IMR-90 (cell line): ENCODE results near the gene DOK3. TPM values are rescaled to one million over a fixed set of nuclear protein-coding genes. Genes with fewer than 3 reads are reported as not detected.

Experiments
- ATAC-seq: fragments of 200-7000 bp; cut with Tn5 transposase; 2 replicates; pipeline ENCODE4 v1.9.1; 2020; ENCODE audit warnings: low read depth, mild to moderate bottlenecking, moderate library complexity
- BruUV-seq: library from RNA; stranded (reverse); fragments of 400-500 nt; replicated peaks from 2 replicates; lab custom pipeline; 2021; lab: Mats Ljungman, UMichigan
- CTCF ChIA-PET: fragments of 300-600 bp; formaldehyde crosslinking; extraction: SDS; loops from one replicate; lab custom pipeline; 2021; ENCODE audit warnings: antibody characterized with exemption; lab: Yijun Ruan, JAX
- POLR2A ChIA-PET: fragments of 300-600 bp; sonication (Branson Sonifier 250); formaldehyde crosslinking; loops from one replicate; lab custom pipeline; 2022; ENCODE audit warnings: antibody characterized with exemption; ENCODE audit not compliant: unreplicated experiment; lab: Charles Lee
- DNase-seq: peaks from one replicate; pipeline ENCODE4 v3.0.0; 2013
- H2AFZ ChIP-seq: replicated peaks from 2 replicates; pipeline ENCODE3; 2013; ENCODE audit warnings: low read length, mild to moderate bottlenecking; ENCODE audit not compliant: poor library complexity
- H2AK5ac ChIP-seq: 2 replicates; pipeline ENCODE4 v1.6.1; 2013; ENCODE audit warnings: low read depth, low read length, inconsistent platforms
- H2AK9ac ChIP-seq: replicated peaks from 2 replicates; pipeline ENCODE3; 2013; ENCODE audit warnings: mild to moderate bottlenecking, low read depth, low read length, moderate library complexity; ENCODE audit not compliant: poor library complexity
- H2BK120ac ChIP-seq: 2 replicates; pipeline ENCODE4 v1.6.1; 2013; ENCODE audit warnings: low read depth, low read length, inconsistent platforms
- H2BK15ac ChIP-seq: 3 replicates; pipeline ENCODE4 v1.6.1; 2013; ENCODE audit warnings: low read depth, low read length, inconsistent platforms
- H2BK20ac ChIP-seq: 2 replicates; pipeline ENCODE4 v1.6.1; 2013; ENCODE audit warnings: low read depth, mild to moderate bottlenecking, inconsistent platforms, low read length, moderate library complexity
- H2BK5ac ChIP-seq: 2 replicates; pipeline ENCODE4 v1.6.1; 2013; ENCODE audit warnings: mild to moderate bottlenecking, low read depth, low read length, inconsistent platforms; ENCODE audit not compliant: poor library complexity, severe bottlenecking
- H3K14ac ChIP-seq: replicated peaks from 2 replicates; pipeline ENCODE4 v1.6.1; 2013; ENCODE audit warnings: low read depth, low read length, inconsistent platforms
- H3K18ac ChIP-seq: 2 replicates; pipeline ENCODE4 v1.6.1; 2013; ENCODE audit warnings: low read depth, low read length, control low read depth
- H3K23ac ChIP-seq: 2 replicates; pipeline ENCODE4 v1.6.1; 2013; ENCODE audit warnings: low read depth, low read length, inconsistent platforms
- H3K27ac ChIP-seq: 2 replicates; pipeline ENCODE4 v1.5.1; 2013; ENCODE audit warnings: mild to moderate bottlenecking, control low read depth, low read length; ENCODE audit not compliant: insufficient read depth
- H3K27me3 ChIP-seq: 2 replicates; pipeline ENCODE4 v1.6.1; 2013; ENCODE audit warnings: low read length; ENCODE audit not compliant: control insufficient read depth, insufficient read depth
- H3K36me3 ChIP-seq: 2 replicates; pipeline ENCODE4 v1.6.1; 2013; ENCODE audit warnings: low read length, mixed read lengths; ENCODE audit not compliant: control insufficient read depth, insufficient read depth
- H3K4ac ChIP-seq: 2 replicates; pipeline ENCODE4 v1.6.1; 2013; ENCODE audit warnings: low read depth, low read length, inconsistent platforms
- H3K4me1 ChIP-seq: 2 replicates; pipeline ENCODE4 v1.6.1; 2013; ENCODE audit warnings: low read length, mixed read lengths; ENCODE audit not compliant: control insufficient read depth, insufficient read depth
- H3K4me2 ChIP-seq: 2 replicates; pipeline ENCODE4 v1.6.1; 2013; ENCODE audit warnings: low read depth, mild to moderate bottlenecking, control low read depth, low read length, moderate library complexity
- H3K4me3 ChIP-seq: 2 replicates; pipeline ENCODE4 v1.5.1; 2013; ENCODE audit warnings: low read depth, mild to moderate bottlenecking, control low read depth, low read length, moderate library complexity; ENCODE audit not compliant: insufficient read depth
- H3K56ac ChIP-seq: 2 replicates; pipeline ENCODE4 v1.6.1; 2013; ENCODE audit warnings: low read length, inconsistent platforms; ENCODE audit not compliant: insufficient read depth; ENCODE audit errors: extremely low read depth
- H3K79me1 ChIP-seq, 2 experiments: 2 replicates each; pipeline ENCODE4 v1.6.1; 2013; ENCODE audit warnings: low read length in 2 of 2, inconsistent platforms in 1 of 2, low read depth in 1 of 2
- H3K9ac ChIP-seq: 2 replicates; pipeline ENCODE4 v1.6.1; 2013; ENCODE audit warnings: low read depth, low read length, control low read depth
- H3K9me1 ChIP-seq: 2 replicates; pipeline ENCODE4 v1.6.1; 2013; ENCODE audit warnings: low read length, inconsistent platforms; ENCODE audit not compliant: insufficient read depth
- H3K9me3 ChIP-seq: 2 replicates; pipeline ENCODE4 v1.6.1; 2013; ENCODE audit warnings: low read length; ENCODE audit not compliant: control insufficient read depth, insufficient read depth
- H4K20me1 ChIP-seq: 2 replicates; pipeline ENCODE4 v1.6.1; 2013; ENCODE audit warnings: low read length, inconsistent platforms; ENCODE audit not compliant: insufficient read depth
- H4K5ac ChIP-seq: 2 replicates; pipeline ENCODE4 v1.6.1; 2013; ENCODE audit warnings: mild to moderate bottlenecking, low read depth, low read length, control low read depth
- H4K8ac ChIP-seq, 2 experiments: 2 replicates each; pipeline ENCODE4 v1.6.1; 2013; ENCODE audit warnings: low read depth in 2 of 2, low read length in 2 of 2, control low read depth in 1 of 2, inconsistent platforms in 1 of 2
- H4K91ac ChIP-seq: 2 replicates; pipeline ENCODE4 v1.6.1; 2013; ENCODE audit warnings: low read depth, low read length, inconsistent platforms; ENCODE audit not compliant: insufficient read depth
- BHLHE40 ChIP-seq: fragments of 150-350 bp; IDR thresholded peaks from 2 replicates; pipeline ENCODE4 v1.6.1; 2016; ENCODE audit warnings: mild to moderate bottlenecking, low read depth, low read length
- CEBPB ChIP-seq: IDR thresholded peaks from 2 replicates; pipeline ENCODE4 v1.6.1; 2012; ENCODE audit warnings: low read depth, low read length, improper control_type of control experiment
- CHD1 ChIP-seq: IDR thresholded peaks from 2 replicates; pipeline ENCODE4 v1.6.1; 2012; ENCODE audit warnings: low read depth, low read length, improper control_type of control experiment
- ELK1 ChIP-seq: fragments of 150-350 bp; IDR thresholded peaks from 2 replicates; pipeline ENCODE4 v1.6.1; 2016; ENCODE audit warnings: low read depth, mild to moderate bottlenecking, low read length, moderate library complexity, borderline replicate concordance
- MAZ ChIP-seq: IDR thresholded peaks from 2 replicates; pipeline ENCODE4 v1.6.1; 2012; ENCODE audit warnings: low read depth, mild to moderate bottlenecking, low read length, improper control_type of control experiment, moderate library complexity, borderline replicate concordance
- MXI1 ChIP-seq: IDR thresholded peaks from 2 replicates; pipeline ENCODE4 v1.6.1; 2012; ENCODE audit warnings: low read depth, mild to moderate bottlenecking, low read length, moderate library complexity, borderline replicate concordance
- POLR2A ChIP-seq: IDR thresholded peaks from 2 replicates; pipeline ENCODE4 v1.6.1; 2012; ENCODE audit warnings: mild to moderate bottlenecking, low read depth, low read length
- RAD21 ChIP-seq: IDR thresholded peaks from 2 replicates; pipeline ENCODE4 v1.6.1; 2012; ENCODE audit warnings: low read length, improper control_type of control experiment
- RFX5 ChIP-seq: IDR thresholded peaks from 2 replicates; pipeline ENCODE4 v1.8.0; 2012; ENCODE audit warnings: low read depth, mild to moderate bottlenecking, low read length, moderate library complexity
- SMC3 ChIP-seq: fragments of 150-350 bp; IDR thresholded peaks from 2 replicates; pipeline ENCODE4 v1.6.1; 2016; ENCODE audit warnings: low read depth, mild to moderate bottlenecking, antibody characterized with exemption, low read length, moderate library complexity
- USF2 ChIP-seq: fragments of 150-350 bp; IDR thresholded peaks from 2 replicates; pipeline ENCODE4 v1.6.1; 2017; ENCODE audit warnings: mild to moderate bottlenecking, antibody characterized with exemption, low read length, low read depth
- WGBS, 2 experiments: methylation state at CpG; one replicate each; pipeline versions ENCODE4 v1.1.5 to v1.1.7; 2013; ENCODE audit warnings: missing lambda C conversion rate in 2 of 2; ENCODE audit not compliant: insufficient read length in 1 of 2; ENCODE audit errors: extremely low coverage in 2 of 2; 5-methylcytosine and 5-hydroxymethylcytosine counted together
- dilution Hi-C: fragments of 300-500 bp; cut with HindIII; formaldehyde crosslinking; loops from one replicate; pipeline ENCODE4 v1.14.3; 2018; ENCODE audit warnings: low sequenced_read_pairs; ENCODE audit not compliant: unreplicated experiment
- in situ Hi-C: fragments of 300-500 bp; cut with MboI; formaldehyde crosslinking; loops from 3 replicates; pipeline ENCODE4 v1.14.3; 2019; ENCODE audit warnings: low sequenced_read_pairs, inconsistent platforms, mixed read lengths
- intact Hi-C: fragments of 100-400 bp; cut with micrococcal nuclease; formaldehyde crosslinking; loops from 2 replicates; pipeline ENCODE4 v1.10.0; 2022
- polyA plus RNA-seq, 3 experiments: library from polyadenylated mRNA; depleted of rRNA; stranded (reverse); fragments of >200 nt; gene quantifications; 2 replicates each; pipeline ENCODE4 v1.2.3, GENCODE V29; 2012; ENCODE audit warnings: low replicate concordance in 1 of 3
- total RNA-seq: library from RNA; depleted of rRNA; stranded (reverse); fragments of >200 nt; gene quantifications from 2 replicates; pipeline ENCODE4 v1.2.3, GENCODE V29; 2012
- TF ChIP-seq, protein P1 (sequence below): conservative IDR thresholded peaks from 2 replicates; pipeline ENCODE4 v1.5.1; 2012; ENCODE audit warnings: mild to moderate bottlenecking, low read depth, low read length, improper control_type of control experiment

DOK3 gene
- total and polyA plus RNA-seq, 2 of the 4 experiments (the other 2 are of a cell fraction) = 0.54 to 3.9 TPM

GRCh38 chr5:177529247-177530203 is 19.9 kb upstream of the DOK3 start:
- in situ Hi-C loops (no loop called here), intact Hi-C loops (no loop called here), dilution Hi-C loops (no loop called here)
- Histone ChIP-seq H2BK5ac (no peak overlapping the region), H3K4me3 (no peak overlapping the region), H2AK9ac (peak overlapping the region; percentile 73), H2AFZ (no peak overlapping the region), H3K79me1 (peaks cover 52 to 82% of the 10 kb centered on the region in 2 experiments), H3K23ac (no peak overlapping the region), H4K20me1 (peaks cover 20% of the 10 kb centered on the region), H3K27me3 (no peaks in the 10 kb centered on the region), H2BK120ac (no peak overlapping the region), H3K9me3 (no peaks in the 10 kb centered on the region), H3K4me1 (no peaks in the 10 kb centered on the region), H4K5ac (no peak overlapping the region), H3K4me2 (no peak overlapping the region), H3K9ac (no peak overlapping the region), H3K18ac (no peak overlapping the region), H4K91ac (no peak overlapping the region), H3K4ac (no peak overlapping the region), H2BK20ac (no peak overlapping the region), H3K36me3 (peaks cover 91% of the 10 kb centered on the region), H3K9me1 (peaks cover 9% of the 10 kb centered on the region; the same call in 1 of the 2 replicates), H2AK5ac (no peak overlapping the region), H4K8ac (no peak overlapping the region), H3K56ac (no peak overlapping the region), H2BK15ac (no peak overlapping the region), H3K27ac (no peak overlapping the region), H3K14ac (no peak overlapping the region)
- no peak for TF ChIP-seq RAD21
- no peak for TF ChIP-seq CEBPB
- TF ChIP-seq SMC3 = no peak
- TF ChIP-seq MAZ = no peak
- TF ChIP-seq ELK1 = no peak
- TF ChIP-seq BHLHE40 = no peak
- TF ChIP-seq USF2 = no peak
- no peak for TF ChIP-seq CHD1
- TF ChIP-seq RFX5 = no peak
- TF ChIP-seq MXI1 = no peak
- TF ChIP-seq, protein P1, sequence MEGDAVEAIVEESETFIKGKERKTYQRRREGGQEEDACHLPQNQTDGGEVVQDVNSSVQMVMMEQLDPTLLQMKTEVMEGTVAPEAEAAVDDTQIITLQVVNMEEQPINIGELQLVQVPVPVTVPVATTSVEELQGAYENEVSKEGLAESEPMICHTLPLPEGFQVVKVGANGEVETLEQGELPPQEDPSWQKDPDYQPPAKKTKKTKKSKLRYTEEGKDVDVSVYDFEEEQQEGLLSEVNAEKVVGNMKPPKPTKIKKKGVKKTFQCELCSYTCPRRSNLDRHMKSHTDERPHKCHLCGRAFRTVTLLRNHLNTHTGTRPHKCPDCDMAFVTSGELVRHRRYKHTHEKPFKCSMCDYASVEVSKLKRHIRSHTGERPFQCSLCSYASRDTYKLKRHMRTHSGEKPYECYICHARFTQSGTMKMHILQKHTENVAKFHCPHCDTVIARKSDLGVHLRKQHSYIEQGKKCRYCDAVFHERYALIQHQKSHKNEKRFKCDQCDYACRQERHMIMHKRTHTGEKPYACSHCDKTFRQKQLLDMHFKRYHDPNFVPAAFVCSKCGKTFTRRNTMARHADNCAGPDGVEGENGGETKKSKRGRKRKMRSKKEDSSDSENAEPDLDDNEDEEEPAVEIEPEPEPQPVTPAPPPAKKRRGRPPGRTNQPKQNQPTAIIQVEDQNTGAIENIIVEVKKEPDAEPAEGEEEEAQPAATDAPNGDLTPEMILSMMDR = no peak
- TF ChIP-seq POLR2A = no peak
- 96% methylated on average over 4 of the region's 12 CpGs; no CpG with 5 or more reads in 1 of the 2 experiments for WGBS, 2 experiments
- POLR2A ChIA-PET = interaction anchor here (0.6 kb wide), 1 partner anchor 38 kb away, joined by 3 read pairs; no protein-coding TSS in a partner anchor
- no TSS peak for BruUV-seq
- CTCF ChIA-PET = no interaction called here
- no peak for DNase-seq
- no peak for ATAC-seq
